ENCODE measurements around the gene CYSRT1. TPM values are rescaled to one million over a fixed set of nuclear protein-coding genes. Genes with fewer than 3 reads are reported as not detected.

Gene CYSRT1
- total RNA-seq, 1 donor from 2014 or later, result 2.1 TPM

- no peak for DNase-seq (ENCODE audit: low read depth)
- no peak within 1 kb of the TSS for H3K4me3 ChIP-seq (ENCODE audit: low read depth, low read length)
- H3K36me3 ChIP-seq (ENCODE audit: control insufficient read depth, insufficient read depth, low read length), result no peaks in the 10 kb centered on the region
- no peaks in the 10 kb centered on the region for H3K27me3 ChIP-seq (ENCODE audit: control insufficient read depth, insufficient read depth, low read length)
- TF ChIP-seq CTCF (IDR thresholded peaks at IDR 0.05; ENCODE audit: insufficient read depth, low read length, poor library complexity, severe bottlenecking), result no peak
Observed at GRCh38 chr9:137251194-137251461, 26.2 kb downstream of the CYSRT1 start, which contains the start of gene STPG3. Gene STPG3, plus strand, starts transcription at chr9:137251286. Its CDS starts 1 bp downstream, at chr9:137251287.

GRCh38 chr9:137251490-137252268 is 26.7 kb downstream of the CYSRT1 start:
- Histone ChIP-seq H3K36me3 (ENCODE audit: control insufficient read depth, insufficient read depth, low read length) (no peaks in the 10 kb centered on the region), H3K27me3 (ENCODE audit: control insufficient read depth, insufficient read depth, low read length) (no peaks in the 10 kb centered on the region), H3K4me3 (ENCODE audit: low read depth, low read length) (no peak overlapping the region)
- no peak for DNase-seq (ENCODE audit: low read depth)
- no peak for TF ChIP-seq CTCF (IDR thresholded peaks at IDR 0.05; ENCODE audit: insufficient read depth, low read length, poor library complexity, severe bottlenecking)

- Histone ChIP-seq H3K27me3 (ENCODE audit: control insufficient read depth, insufficient read depth, low read length) (no peaks in the 10 kb centered on the region), H3K36me3 (ENCODE audit: control insufficient read depth, insufficient read depth, low read length) (no peaks in the 10 kb centered on the region), H3K4me3 (ENCODE audit: low read depth, low read length) (no peak overlapping the region)
- no peak for DNase-seq (ENCODE audit: low read depth)
- no peak for TF ChIP-seq CTCF (IDR thresholded peaks at IDR 0.05; ENCODE audit: insufficient read depth, low read length, poor library complexity, severe bottlenecking)
Observed at GRCh38 chr9:137252555-137253506, 27.9 kb downstream of the CYSRT1 start.

- H3K27me3 ChIP-seq (ENCODE audit: control insufficient read depth, insufficient read depth, low read length), result no peaks in the 10 kb centered on the region
- peak overlapping the region; percentile 63 for H3K4me3 ChIP-seq (ENCODE audit: low read depth, low read length)
- DNase-seq (ENCODE audit: low read depth), result no peak
- no peak for TF ChIP-seq CTCF (IDR thresholded peaks at IDR 0.05; ENCODE audit: insufficient read depth, low read length, poor library complexity, severe bottlenecking)
- H3K36me3 ChIP-seq (ENCODE audit: control insufficient read depth, insufficient read depth, low read length), result no peaks in the 10 kb centered on the region
Observed at GRCh38 chr9:137253717-137254623, 29.0 kb downstream of the CYSRT1 start.

GRCh38 chr9:137254624-137255447 is 29.9 kb downstream of the CYSRT1 start, which contains the start of gene NELFB:
Gene NELFB, plus strand, starts transcription at chr9:137255327.
- H3K36me3 ChIP-seq (ENCODE audit: control insufficient read depth, insufficient read depth, low read length), result no peaks in the 10 kb centered on the region
- no peaks in the 10 kb centered on the region for H3K27me3 ChIP-seq (ENCODE audit: control insufficient read depth, insufficient read depth, low read length)
- no peak for DNase-seq (ENCODE audit: low read depth)
- peak within 1 kb of the TSS; percentile 67 for H3K4me3 ChIP-seq (ENCODE audit: low read depth, low read length)
- TF ChIP-seq CTCF (IDR thresholded peaks at IDR 0.05; ENCODE audit: insufficient read depth, low read length, poor library complexity, severe bottlenecking), result no peak

Data from kidney epithelial cell (primary cell).